ENCODE measurements around the gene KIF21A. TPM values are rescaled to one million over a fixed set of nuclear protein-coding genes. Genes with fewer than 3 reads are reported as not detected.

Gene KIF21A
- total RNA-seq, 1 donor from 2014 or later = 23.3 TPM

DNA sequence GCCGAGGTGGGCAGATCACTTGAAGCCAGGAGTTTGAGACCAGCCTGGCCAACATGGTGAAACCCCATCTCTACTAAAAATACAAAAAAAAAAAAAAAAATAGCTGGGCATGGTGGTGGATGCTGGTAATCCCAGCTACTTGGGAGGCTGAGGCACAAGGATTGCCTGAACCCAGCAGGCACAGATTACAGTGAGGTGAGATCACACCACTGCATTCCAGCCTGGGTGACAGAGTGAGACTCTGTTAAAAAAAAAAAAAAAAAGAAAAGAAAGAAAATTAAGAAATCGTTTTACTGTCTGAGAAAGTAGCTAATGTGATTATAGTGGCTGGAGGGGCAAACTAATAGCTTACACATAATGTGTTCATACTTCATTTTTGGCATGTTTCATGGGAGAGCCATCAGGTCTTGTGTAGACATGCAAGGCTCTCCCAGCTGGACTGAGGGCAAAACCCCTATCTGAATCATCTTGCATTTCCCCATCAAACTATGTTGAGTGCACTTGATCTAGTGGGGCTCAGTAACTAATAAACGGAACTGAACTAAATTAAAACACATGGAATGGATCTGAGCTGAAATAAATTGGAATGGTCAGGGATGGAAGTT is 16.2 kb downstream of the KIF21A start:
- Mint-ChIP-seq H3K4me3 (no peak overlapping the region), H3K9me3 (no peaks in the 10 kb centered on the region)
- intact Hi-C loops (cut with micrococcal nuclease) = no loop called here

DNA sequence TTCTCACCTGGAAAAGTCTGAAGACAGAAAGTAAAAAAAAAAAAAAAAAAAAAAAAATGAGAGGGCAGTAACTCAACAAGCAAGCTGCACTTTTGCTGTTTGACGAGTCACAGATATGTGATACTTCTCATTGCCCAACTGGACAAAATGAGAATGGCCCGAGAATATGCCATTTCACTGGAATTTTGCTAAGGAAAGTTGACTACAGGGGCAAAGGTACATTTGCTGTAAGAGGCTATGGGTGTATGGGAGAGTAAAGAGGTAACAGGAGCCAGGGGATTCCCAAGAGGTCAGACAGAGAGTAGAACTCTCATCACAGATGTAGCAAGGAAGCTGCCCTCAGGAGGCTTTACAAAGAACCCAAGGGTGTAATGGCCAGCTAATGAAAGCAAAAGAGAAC is 22.9 kb downstream of the KIF21A start:
- no peak overlapping the region for H3K4me3 Mint-ChIP-seq
- peaks cover 4% of the 10 kb centered on the region for H3K9me3 Mint-ChIP-seq
- no peaks in the 10 kb centered on the region for H3K27me3 Mint-ChIP-seq (ENCODE audit: insufficient read depth)
- H3K4me1 Mint-ChIP-seq (ENCODE audit: low read depth) = peaks cover 6% of the 10 kb centered on the region
- intact Hi-C loops (cut with micrococcal nuclease) = no loop called here
- no peak for DNase-seq (ENCODE audit: low spot score)
- H3K27ac Mint-ChIP-seq = no peak overlapping the region
- H3K36me3 Mint-ChIP-seq (ENCODE audit: low read depth) = peaks cover 7% of the 10 kb centered on the region

More for the DNA sequence above, 16.2 kb downstream of the KIF21A start:
- Mint-ChIP-seq H3K4me1 (ENCODE audit: low read depth) (no peaks in the 10 kb centered on the region), H3K27me3 (ENCODE audit: insufficient read depth) (no peaks in the 10 kb centered on the region), H3K27ac (no peak overlapping the region), H3K36me3 (ENCODE audit: low read depth) (no peaks in the 10 kb centered on the region)
- DNase-seq (ENCODE audit: low spot score) = no peak

DNA sequence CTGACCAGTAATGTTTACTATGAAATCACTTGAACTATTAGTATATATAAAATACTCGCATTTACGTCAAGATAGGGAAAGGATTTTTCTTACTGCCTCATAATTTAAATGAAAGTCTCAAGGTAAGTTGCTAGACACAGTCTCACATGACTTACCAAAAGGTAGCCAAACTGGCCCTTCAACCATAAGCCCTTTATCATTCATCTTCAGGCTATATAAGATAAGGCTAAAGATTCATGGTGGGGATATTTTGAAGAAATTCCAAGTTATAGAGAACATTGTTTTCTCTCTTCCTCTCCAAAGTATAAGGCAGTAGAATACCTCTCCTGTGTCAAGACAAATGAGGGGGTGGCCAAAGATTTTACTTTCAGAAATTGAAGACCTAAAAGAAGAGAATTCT is 23.4 kb downstream of the KIF21A start:
- Mint-ChIP-seq H3K27me3 (ENCODE audit: insufficient read depth) (no peaks in the 10 kb centered on the region), H3K4me3 (no peak overlapping the region), H3K27ac (no peak overlapping the region), H3K4me1 (ENCODE audit: low read depth) (peaks cover 8% of the 10 kb centered on the region), H3K36me3 (ENCODE audit: low read depth) (peaks cover 7% of the 10 kb centered on the region), H3K9me3 (peaks cover 4% of the 10 kb centered on the region)
- intact Hi-C loops (cut with micrococcal nuclease) = no loop called here
- no peak for DNase-seq (ENCODE audit: low spot score)

DNA sequence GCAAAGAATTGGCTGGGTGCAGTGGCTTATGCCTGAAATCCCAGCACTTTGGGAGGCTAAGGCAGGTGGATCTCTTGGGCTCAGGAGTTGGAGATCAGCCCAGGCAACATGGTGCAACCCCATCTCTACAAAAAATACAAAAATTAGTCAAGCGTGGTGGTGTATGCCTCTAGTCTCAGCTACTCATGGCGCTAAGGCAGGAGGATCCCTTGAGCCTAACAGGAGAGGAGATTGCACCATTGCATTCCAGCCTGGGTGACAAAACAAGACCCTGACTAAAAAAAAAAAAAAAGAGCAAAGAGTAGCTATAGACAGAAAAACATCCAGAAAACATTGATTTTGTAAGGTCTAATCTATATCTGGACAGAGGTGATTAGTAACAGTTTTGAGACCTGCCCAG is 25.0 kb downstream of the KIF21A start:
- Mint-ChIP-seq H3K4me1 (ENCODE audit: low read depth) (peaks cover 20% of the 10 kb centered on the region), H3K4me3 (no peak overlapping the region), H3K27ac (no peak overlapping the region), H3K9me3 (peaks cover 4% of the 10 kb centered on the region), H3K36me3 (ENCODE audit: low read depth) (peaks cover 7% of the 10 kb centered on the region), H3K27me3 (ENCODE audit: insufficient read depth) (no peaks in the 10 kb centered on the region)
- intact Hi-C loops (cut with micrococcal nuclease) = no loop called here
- DNase-seq (ENCODE audit: low spot score) = no peak

DNA sequence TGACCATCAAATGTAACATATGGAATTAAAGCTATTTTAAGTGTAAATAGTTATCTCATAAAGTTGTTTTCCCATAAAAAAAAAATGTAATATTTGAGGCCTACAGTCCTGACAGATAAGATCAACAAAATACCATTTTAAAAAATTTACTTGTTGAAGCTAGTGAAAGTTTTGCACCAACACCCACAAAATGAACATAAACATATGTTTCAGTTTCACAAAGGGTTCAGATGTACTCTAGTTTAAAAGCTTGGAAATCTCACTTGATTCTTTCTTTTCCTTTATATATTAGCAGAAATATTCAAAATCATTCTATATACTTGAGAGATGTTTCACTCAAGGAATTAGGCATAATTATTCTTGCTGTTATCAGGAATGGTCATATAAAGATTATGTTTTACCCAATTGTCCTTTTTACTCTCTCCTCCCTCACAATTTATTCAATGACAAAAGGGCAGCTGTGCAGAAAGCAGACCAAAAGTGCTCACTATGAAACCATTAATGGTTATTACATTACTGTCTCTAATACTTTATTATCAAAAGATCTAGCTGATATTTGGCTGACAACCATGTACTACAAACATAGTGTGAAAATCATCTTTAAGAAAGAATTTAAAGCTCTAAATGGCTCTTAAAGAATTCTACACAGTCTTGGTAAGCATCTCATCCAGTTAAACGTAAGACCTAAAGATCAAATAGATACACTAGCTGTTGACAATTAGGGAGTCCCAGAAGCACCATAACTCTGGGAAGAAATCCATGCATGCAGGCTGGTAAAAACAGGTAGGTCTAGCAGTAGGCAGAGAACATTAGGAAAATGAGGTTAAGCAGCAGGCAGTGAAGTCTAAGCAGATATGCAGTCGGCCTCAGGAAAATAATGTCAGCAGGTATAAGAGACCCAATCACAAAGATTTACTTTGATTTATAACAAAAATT is 28.8 kb downstream of the KIF21A start:
- Mint-ChIP-seq H3K36me3 (ENCODE audit: low read depth) (peaks cover 2% of the 10 kb centered on the region), H3K4me1 (ENCODE audit: low read depth) (peaks cover 20% of the 10 kb centered on the region), H3K4me3 (no peak overlapping the region), H3K27ac (no peak overlapping the region), H3K9me3 (no peaks in the 10 kb centered on the region), H3K27me3 (ENCODE audit: insufficient read depth) (no peaks in the 10 kb centered on the region)
- intact Hi-C loops (cut with micrococcal nuclease) = no loop called here
- DNase-seq (ENCODE audit: low spot score) = no peak

DNA sequence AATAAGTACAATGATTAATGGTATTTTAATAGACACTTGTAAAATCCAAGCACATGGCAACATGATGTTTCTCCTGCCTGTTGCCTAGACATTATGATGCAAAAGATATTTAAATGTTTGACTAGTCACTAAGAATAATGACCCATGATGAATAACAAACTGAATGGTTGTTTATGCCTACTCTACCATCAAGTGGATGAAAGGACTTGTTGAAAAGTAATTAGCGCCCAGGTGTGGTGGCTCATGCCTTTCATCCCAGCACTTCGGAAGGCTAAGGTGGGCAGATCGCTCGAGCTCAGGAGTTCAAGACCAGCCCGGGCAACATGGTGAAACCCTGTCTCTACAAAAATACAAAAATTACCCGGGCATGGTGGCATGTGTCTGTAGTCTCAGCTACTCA is 30.7 kb downstream of the KIF21A start:
- H3K27ac Mint-ChIP-seq = no peak overlapping the region
- peaks cover 20% of the 10 kb centered on the region for H3K4me1 Mint-ChIP-seq (ENCODE audit: low read depth)
- H3K9me3 Mint-ChIP-seq = no peaks in the 10 kb centered on the region
- peaks cover 2% of the 10 kb centered on the region for H3K36me3 Mint-ChIP-seq (ENCODE audit: low read depth)
- intact Hi-C loops (cut with micrococcal nuclease) = no loop called here
- H3K4me3 Mint-ChIP-seq = no peak overlapping the region
- DNase-seq (ENCODE audit: low spot score) = no peak
- no peaks in the 10 kb centered on the region for H3K27me3 Mint-ChIP-seq (ENCODE audit: insufficient read depth)

DNA sequence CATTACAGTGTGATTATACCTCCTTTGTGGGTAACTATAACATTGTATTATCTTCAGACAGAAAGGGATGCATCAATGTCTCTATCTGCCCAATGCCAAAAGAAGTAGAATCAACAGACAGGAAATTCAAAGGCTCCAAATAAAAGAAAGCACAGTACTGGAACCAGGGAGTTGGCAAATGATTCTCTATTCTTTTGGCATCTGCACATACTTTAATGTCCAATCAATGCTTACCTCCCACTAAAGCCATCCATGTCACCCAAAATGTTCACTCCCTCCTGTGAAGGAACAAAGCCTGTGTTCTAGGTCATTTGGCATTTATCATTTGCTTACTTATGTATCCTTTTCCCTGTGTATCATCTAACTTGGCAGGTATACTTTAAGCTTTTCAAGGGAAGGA is 36.7 kb downstream of the KIF21A start:
- no peak for DNase-seq (ENCODE audit: low spot score)
- Mint-ChIP-seq H3K9me3 (no peaks in the 10 kb centered on the region), H3K36me3 (ENCODE audit: low read depth) (no peaks in the 10 kb centered on the region), H3K4me3 (no peak overlapping the region), H3K4me1 (ENCODE audit: low read depth) (peaks cover 21% of the 10 kb centered on the region), H3K27ac (no peak overlapping the region), H3K27me3 (ENCODE audit: insufficient read depth) (no peaks in the 10 kb centered on the region)
- intact Hi-C loops (cut with micrococcal nuclease) = no loop called here

DNA sequence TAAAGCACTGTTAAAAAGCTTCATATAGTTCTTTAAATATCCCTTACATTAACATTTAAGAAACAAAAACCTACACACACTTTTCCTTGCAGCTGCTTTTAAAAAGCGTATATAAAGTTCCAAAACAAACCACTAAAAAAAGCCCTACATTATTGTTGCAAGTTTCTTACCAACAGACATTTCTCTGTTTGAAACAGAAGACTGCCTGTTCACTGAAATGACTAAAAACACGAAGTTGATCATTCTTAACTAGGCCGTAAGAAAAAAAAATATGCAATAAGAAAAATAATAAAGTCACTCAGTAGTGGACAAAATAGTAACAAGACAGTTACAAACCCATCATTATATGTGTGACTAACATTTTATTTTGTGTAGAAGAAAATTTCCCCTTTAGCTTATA is 37.3 kb downstream of the KIF21A start:
- Mint-ChIP-seq H3K27me3 (ENCODE audit: insufficient read depth) (no peaks in the 10 kb centered on the region), H3K9me3 (no peaks in the 10 kb centered on the region), H3K27ac (peak overlapping the region; percentile 42), H3K36me3 (ENCODE audit: low read depth) (no peaks in the 10 kb centered on the region), H3K4me1 (ENCODE audit: low read depth) (peaks cover 21% of the 10 kb centered on the region), H3K4me3 (no peak overlapping the region)
- intact Hi-C loops (cut with micrococcal nuclease) = loop anchor here (2.0 kb wide), 1 partner anchor 33 kb away; no protein-coding TSS in a partner anchor
- no peak for DNase-seq (ENCODE audit: low spot score)

DNA sequence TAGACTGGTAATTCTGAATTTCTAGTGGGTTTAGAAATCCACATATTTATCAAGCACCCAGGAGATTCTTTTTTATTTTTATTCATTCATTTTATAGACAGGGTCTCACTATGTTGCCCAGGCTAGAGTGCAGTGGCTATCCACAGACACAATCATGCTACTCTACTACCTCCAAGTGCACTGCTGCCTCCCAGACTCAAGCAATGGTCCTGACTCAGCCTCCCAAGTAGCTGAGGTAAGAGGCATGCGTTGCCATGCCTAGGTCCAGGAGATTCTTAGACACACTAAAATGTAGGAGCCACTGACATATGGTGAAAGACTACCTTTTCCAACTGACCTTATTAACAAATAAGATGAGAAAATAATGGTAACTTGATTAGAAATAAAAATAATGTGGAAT is 38.9 kb downstream of the KIF21A start:
- H3K27me3 Mint-ChIP-seq (ENCODE audit: insufficient read depth) = no peaks in the 10 kb centered on the region
- no peaks in the 10 kb centered on the region for H3K36me3 Mint-ChIP-seq (ENCODE audit: low read depth)
- intact Hi-C loops (cut with micrococcal nuclease) = loop anchor here (2.0 kb wide), 2 partner anchors 31 to 39 kb away; partner anchors contain the start of gene KIF21A
- no peak for DNase-seq (ENCODE audit: low spot score)
- H3K4me1 Mint-ChIP-seq (ENCODE audit: low read depth) = peaks cover 21% of the 10 kb centered on the region
- no peak overlapping the region for H3K27ac Mint-ChIP-seq
- H3K9me3 Mint-ChIP-seq = no peaks in the 10 kb centered on the region
- H3K4me3 Mint-ChIP-seq = no peak overlapping the region

DNA sequence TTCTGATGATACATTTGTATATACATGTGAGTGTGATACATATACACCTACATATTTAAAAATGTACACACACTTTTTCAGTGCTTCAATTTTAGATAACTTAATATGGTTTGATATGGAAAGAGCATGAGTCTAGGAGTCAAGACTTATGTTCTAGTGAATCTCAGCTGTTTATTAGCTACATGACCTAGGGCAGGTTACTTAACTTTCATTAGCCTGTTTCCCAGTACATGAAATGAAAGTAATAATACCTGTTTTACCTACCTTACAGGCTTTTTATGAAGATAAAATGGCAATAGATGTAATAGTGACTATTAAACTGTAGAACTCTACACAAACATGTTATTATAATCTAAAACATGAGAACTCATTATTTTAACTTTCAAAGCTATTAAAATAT is 39.5 kb downstream of the KIF21A start:
- no peak overlapping the region for H3K27ac Mint-ChIP-seq
- H3K4me3 Mint-ChIP-seq = no peak overlapping the region
- no peaks in the 10 kb centered on the region for H3K27me3 Mint-ChIP-seq (ENCODE audit: insufficient read depth)
- intact Hi-C loops (cut with micrococcal nuclease) = loop anchor here (2.0 kb wide), 1 partner anchor 39 kb away; the partner anchor contains the start of gene KIF21A
- peaks cover 21% of the 10 kb centered on the region for H3K4me1 Mint-ChIP-seq (ENCODE audit: low read depth)
- no peaks in the 10 kb centered on the region for H3K36me3 Mint-ChIP-seq (ENCODE audit: low read depth)
- DNase-seq (ENCODE audit: low spot score) = no peak
- H3K9me3 Mint-ChIP-seq = no peaks in the 10 kb centered on the region

DNA sequence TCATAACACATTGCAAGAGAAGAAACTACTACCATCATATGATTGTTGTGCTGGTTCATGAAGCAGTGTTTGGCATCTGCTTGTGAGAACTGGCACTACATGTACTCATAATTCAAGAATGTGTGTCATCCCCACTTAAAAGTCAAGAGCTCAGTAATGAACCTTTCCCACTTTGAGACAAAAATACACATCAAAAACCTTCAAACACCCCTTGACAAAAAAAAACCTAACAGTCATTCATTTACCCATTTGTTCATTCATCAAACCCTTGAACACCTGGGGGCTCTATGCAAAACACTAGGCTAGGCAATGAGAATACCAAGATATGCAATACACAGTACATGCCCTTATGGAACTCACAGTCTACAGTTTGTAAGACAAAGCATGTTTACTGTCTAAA is 40.0 kb downstream of the KIF21A start:
- Mint-ChIP-seq H3K4me3 (no peak overlapping the region), H3K4me1 (ENCODE audit: low read depth) (peaks cover 21% of the 10 kb centered on the region), H3K27me3 (ENCODE audit: insufficient read depth) (no peaks in the 10 kb centered on the region), H3K27ac (no peak overlapping the region), H3K9me3 (no peaks in the 10 kb centered on the region), H3K36me3 (ENCODE audit: low read depth) (no peaks in the 10 kb centered on the region)
- intact Hi-C loops (cut with micrococcal nuclease) = loop anchor here (2.0 kb wide), 1 partner anchor 40 kb away; the partner anchor contains the start of gene KIF21A
- DNase-seq (ENCODE audit: low spot score) = no peak

DNA sequence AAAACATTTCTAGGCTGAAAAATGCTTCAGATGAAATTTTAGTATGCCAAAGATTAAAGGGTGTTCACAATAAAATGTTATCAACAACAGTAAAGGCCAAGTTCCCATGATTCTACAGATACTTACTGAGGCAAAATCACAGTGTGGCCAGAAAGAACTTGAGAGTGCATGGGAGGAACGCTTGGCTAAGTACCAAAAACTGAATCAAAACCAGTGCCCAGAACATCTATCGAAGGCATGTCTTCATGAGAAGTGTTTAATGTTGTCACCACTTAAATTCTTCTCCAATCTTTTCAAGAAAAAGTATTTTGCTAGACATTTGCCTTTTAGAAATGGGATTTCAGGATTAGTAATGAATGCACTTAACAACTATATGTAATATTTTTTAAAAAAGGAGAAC is 41.5 kb downstream of the KIF21A start:
- intact Hi-C loops (cut with micrococcal nuclease) = no loop called here
- Mint-ChIP-seq H3K9me3 (no peaks in the 10 kb centered on the region), H3K36me3 (ENCODE audit: low read depth) (no peaks in the 10 kb centered on the region), H3K4me3 (no peak overlapping the region), H3K4me1 (ENCODE audit: low read depth) (peaks cover 15% of the 10 kb centered on the region), H3K27me3 (ENCODE audit: insufficient read depth) (no peaks in the 10 kb centered on the region), H3K27ac (no peak overlapping the region)
- no peak for DNase-seq (ENCODE audit: low spot score)

DNA sequence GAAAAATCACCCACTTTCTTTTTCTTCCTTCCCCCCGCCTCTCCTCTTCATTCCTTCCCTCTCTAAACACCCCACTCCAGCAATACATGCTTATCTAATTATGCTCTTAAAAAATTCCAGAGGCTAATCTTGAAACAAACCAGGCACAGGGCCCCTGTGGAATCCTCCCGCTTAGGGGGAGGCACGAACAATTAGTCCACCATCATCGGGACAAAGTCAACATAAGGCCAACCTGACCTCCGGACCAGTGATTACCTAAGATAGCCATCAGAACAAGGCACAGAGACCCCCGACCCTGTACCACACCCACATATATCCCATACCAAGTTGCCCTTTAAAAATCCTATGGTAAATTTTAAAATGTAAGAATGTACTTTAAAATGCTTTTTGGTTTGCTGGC is 47.1 kb downstream of the KIF21A start:
- intact Hi-C loops (cut with micrococcal nuclease) = no loop called here
- H3K36me3 Mint-ChIP-seq (ENCODE audit: low read depth) = no peaks in the 10 kb centered on the region
- no peaks in the 10 kb centered on the region for H3K27me3 Mint-ChIP-seq (ENCODE audit: insufficient read depth)
- no peak overlapping the region for H3K4me3 Mint-ChIP-seq
- no peaks in the 10 kb centered on the region for H3K4me1 Mint-ChIP-seq (ENCODE audit: low read depth)
- no peaks in the 10 kb centered on the region for H3K9me3 Mint-ChIP-seq
- DNase-seq (ENCODE audit: low spot score) = no peak
- no peak overlapping the region for H3K27ac Mint-ChIP-seq
